OCI-LY1 (cell line): ENCODE data around the gene IRF7.
"Not testable (repeated sequence)": the region's sequence is repeated elsewhere in the genome, so short reads cannot be mapped to it uniquely, and the experiment has no call there.

Experiments used
- H2AFZ ChIP-seq: fragments of 200-600 bp; sonication (generic), shearing (Covaris generic); 2 replicates; pipeline ENCODE4 v1.6.0; 2014; ENCODE audit warnings: antibody characterized with exemption, mild to moderate bottlenecking, low read length
- H3F3A ChIP-seq: fragments of 200-600 bp; sonication (generic), shearing (Covaris generic); 2 replicates; pipeline ENCODE4 v1.6.0; 2014; ENCODE audit warnings: mild to moderate bottlenecking, antibody characterized with exemption, low read length, moderate library complexity; ENCODE audit not compliant: insufficient read depth
- H3K27ac ChIP-seq: fragments of 200-600 bp; sonication (generic); 2 replicates; pipeline ENCODE4 v1.5.1; 2014; ENCODE audit warnings: low read length, mixed run types, mild to moderate bottlenecking, low read depth; ENCODE audit not compliant: poor library complexity, severe bottlenecking
- H3K27me3 ChIP-seq: fragments of 200-600 bp; sonication (generic); 2 replicates; pipeline ENCODE4 v1.6.0; 2014; ENCODE audit warnings: antibody characterized with exemption, mild to moderate bottlenecking, low read length, moderate library complexity; ENCODE audit not compliant: insufficient read depth
- H3K36me3 ChIP-seq: fragments of 200-600 bp; sonication (generic); 2 replicates; pipeline ENCODE4 v1.6.1; 2014; ENCODE audit warnings: mild to moderate bottlenecking, antibody characterized with exemption, low read length, moderate library complexity, mixed read lengths; ENCODE audit not compliant: insufficient read depth
- H3K4me1 ChIP-seq: fragments of 200-600 bp; sonication (generic); 2 replicates; pipeline ENCODE4 v1.5.1; 2014; ENCODE audit warnings: mild to moderate bottlenecking, low read length, moderate library complexity; ENCODE audit not compliant: insufficient read depth, severe bottlenecking
- H3K4me2 ChIP-seq: fragments of 200-600 bp; sonication (generic), shearing (Covaris generic); 2 replicates; pipeline ENCODE4 v1.6.1; 2014; ENCODE audit warnings: low read length
- H3K4me3 ChIP-seq: fragments of 200-600 bp; sonication (generic); 2 replicates; pipeline ENCODE4 v1.5.1; 2014; ENCODE audit warnings: low read length, low read depth, mild to moderate bottlenecking, mixed read lengths; ENCODE audit not compliant: poor library complexity, severe bottlenecking
- H3K79me2 ChIP-seq: fragments of 200-600 bp; shearing (Covaris generic); 2 replicates; pipeline ENCODE4 v1.6.1; 2016; ENCODE audit warnings: mixed run types, low read length, mixed read lengths; ENCODE audit not compliant: insufficient read depth
- H3K9ac ChIP-seq: fragments of 200-600 bp; sonication (generic), shearing (Covaris generic); 2 replicates; pipeline ENCODE4 v1.6.1; 2014; ENCODE audit warnings: mild to moderate bottlenecking, low read length, mixed read lengths
- H3K9me2 ChIP-seq: fragments of 200-600 bp; sonication (generic), shearing (Covaris generic); 2 replicates; pipeline ENCODE4 v1.6.1; 2014; ENCODE audit warnings: low read depth, mild to moderate bottlenecking, low read length, mixed read lengths
- H3K9me3 ChIP-seq: fragments of 200-600 bp; shearing (Covaris generic); 2 replicates; pipeline ENCODE4 v1.6.1; 2014; ENCODE audit warnings: low read length, mixed read lengths
- H4K20me1 ChIP-seq: fragments of 200-600 bp; sonication (generic), shearing (Covaris generic); 2 replicates; pipeline ENCODE4 v1.6.0; 2016; ENCODE audit warnings: mild to moderate bottlenecking, low read length; ENCODE audit not compliant: insufficient read depth
- EZH2 ChIP-seq: fragments of 200-600 bp; sonication (generic), shearing (Covaris generic); IDR thresholded peaks from 2 replicates; pipeline ENCODE4 v1.8.0; 2017; ENCODE audit warnings: borderline replicate concordance, mixed run types, mild to moderate bottlenecking, antibody characterized with exemption, low read length, moderate library complexity, mixed read lengths
- TF ChIP-seq, protein P1 (sequence below): fragments of 200-600 bp; sonication (generic), shearing (Covaris generic); IDR thresholded peaks from 2 replicates; pipeline ENCODE4 v1.5.1; 2017; ENCODE audit warnings: mild to moderate bottlenecking, antibody characterized with exemption, low read length, moderate library complexity, mixed read lengths

Gene IRF7

DNA sequence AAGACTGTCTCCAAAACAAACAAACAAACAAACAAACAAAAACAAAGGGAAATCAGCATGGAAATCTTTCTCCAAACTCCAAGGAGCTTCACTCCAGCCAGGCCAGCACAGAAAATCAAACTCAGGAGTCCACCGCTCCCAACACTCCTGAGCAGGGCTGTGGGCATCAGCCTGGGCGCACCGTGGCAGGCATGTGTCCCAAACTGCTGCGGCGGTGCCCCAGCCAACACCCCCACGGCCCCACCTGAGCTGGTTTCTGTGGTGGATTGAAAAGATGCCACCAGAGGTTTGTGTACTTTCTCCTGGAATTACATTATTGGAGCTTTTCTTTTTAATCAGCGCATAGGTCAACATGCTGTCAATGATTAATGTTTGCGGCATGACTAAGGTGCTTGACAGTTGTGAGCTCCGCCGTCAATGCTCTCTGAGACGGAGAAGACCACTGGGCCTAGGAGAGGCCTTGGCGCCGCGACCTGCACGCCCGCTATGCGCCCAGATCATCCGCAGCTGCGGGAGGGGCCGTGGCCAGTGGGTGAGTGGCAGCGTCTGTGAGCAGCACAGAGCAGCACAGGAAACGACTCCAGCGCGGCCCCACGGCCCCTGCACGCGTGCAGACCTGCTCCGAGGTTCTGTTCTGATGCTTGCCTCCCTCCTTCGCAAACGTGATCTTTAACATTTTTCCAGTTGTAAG is 39.4 kb upstream of the IRF7 start:
- H3K9me3 ChIP-seq = no peaks in the 10 kb centered on the region
- H3K9me2 ChIP-seq = no peaks in the 10 kb centered on the region
- H3K27ac ChIP-seq = no peak overlapping the region
- no peak overlapping the region for H3K4me3 ChIP-seq
- TF ChIP-seq, protein P1, sequence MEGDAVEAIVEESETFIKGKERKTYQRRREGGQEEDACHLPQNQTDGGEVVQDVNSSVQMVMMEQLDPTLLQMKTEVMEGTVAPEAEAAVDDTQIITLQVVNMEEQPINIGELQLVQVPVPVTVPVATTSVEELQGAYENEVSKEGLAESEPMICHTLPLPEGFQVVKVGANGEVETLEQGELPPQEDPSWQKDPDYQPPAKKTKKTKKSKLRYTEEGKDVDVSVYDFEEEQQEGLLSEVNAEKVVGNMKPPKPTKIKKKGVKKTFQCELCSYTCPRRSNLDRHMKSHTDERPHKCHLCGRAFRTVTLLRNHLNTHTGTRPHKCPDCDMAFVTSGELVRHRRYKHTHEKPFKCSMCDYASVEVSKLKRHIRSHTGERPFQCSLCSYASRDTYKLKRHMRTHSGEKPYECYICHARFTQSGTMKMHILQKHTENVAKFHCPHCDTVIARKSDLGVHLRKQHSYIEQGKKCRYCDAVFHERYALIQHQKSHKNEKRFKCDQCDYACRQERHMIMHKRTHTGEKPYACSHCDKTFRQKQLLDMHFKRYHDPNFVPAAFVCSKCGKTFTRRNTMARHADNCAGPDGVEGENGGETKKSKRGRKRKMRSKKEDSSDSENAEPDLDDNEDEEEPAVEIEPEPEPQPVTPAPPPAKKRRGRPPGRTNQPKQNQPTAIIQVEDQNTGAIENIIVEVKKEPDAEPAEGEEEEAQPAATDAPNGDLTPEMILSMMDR = no peak
- TF ChIP-seq EZH2 = no peak
- H2AFZ ChIP-seq = no peak overlapping the region
- no peak overlapping the region for H3K9ac ChIP-seq
- no peaks in the 10 kb centered on the region for H4K20me1 ChIP-seq
- H3K36me3 ChIP-seq = peaks cover 21% of the 10 kb centered on the region; the same call in 1 of the 2 replicates
- H3K79me2 ChIP-seq = no peaks in the 10 kb centered on the region
- peaks cover 7% of the 10 kb centered on the region for H3K4me1 ChIP-seq
- H3K4me2 ChIP-seq = no peak overlapping the region
- H3F3A ChIP-seq = no peaks in the 10 kb centered on the region
- H3K27me3 ChIP-seq = no peaks in the 10 kb centered on the region

DNA sequence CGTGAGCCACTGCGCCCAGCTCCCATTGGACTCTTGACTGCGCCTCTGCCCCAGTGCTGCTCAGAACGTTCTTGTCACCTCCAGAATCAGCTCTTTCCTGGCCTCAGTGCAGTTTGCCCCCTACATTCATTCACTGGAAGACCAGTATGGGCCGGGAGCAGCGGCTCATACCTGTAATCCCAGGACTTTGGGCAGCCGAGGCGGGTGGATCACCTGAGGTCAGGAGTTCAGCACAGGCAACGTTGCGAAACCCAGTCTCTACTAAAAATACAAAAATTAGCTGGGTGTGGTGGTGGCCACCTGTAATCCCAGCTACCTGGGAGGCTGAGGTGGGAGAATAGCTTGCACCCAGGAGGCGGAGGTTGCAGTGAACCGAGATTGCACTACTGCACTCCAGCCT is 38.7 kb upstream of the IRF7 start:
- H3K27me3 ChIP-seq = not testable (repeated sequence)

DNA sequence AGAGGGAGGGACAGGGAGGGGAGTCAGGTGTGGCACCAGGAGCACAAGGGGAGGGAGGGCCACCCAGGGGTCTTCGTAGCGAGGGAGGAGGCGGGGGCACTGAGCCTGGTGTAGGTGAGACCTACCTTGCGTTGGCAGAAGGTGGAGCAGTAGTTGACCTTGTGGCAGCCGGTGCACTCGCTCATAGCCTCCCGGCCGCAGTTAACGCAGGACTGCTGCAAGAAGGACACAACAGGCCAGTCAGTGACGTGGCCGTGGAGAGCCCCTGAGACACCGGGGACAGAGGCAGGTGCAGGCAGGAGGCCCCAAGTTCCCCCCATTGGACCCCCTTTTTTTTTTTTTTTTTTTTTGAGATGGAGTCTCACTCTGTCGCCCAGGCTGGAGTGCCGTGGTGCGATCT is 38.1 kb upstream of the IRF7 start:
- no peaks in the 10 kb centered on the region for H3K9me2 ChIP-seq
- no peaks in the 10 kb centered on the region for H4K20me1 ChIP-seq
- H3K4me2 ChIP-seq = no peak overlapping the region
- no peak overlapping the region for H3K4me3 ChIP-seq
- no peaks in the 10 kb centered on the region for H3F3A ChIP-seq
- H2AFZ ChIP-seq = no peak overlapping the region
- H3K9ac ChIP-seq = no peak overlapping the region
- H3K27ac ChIP-seq = no peak overlapping the region
- TF ChIP-seq, protein P1 = no peak
- no peak for TF ChIP-seq EZH2
- H3K27me3 ChIP-seq = no peaks in the 10 kb centered on the region
- H3K4me1 ChIP-seq = no peaks in the 10 kb centered on the region
- peaks cover 23% of the 10 kb centered on the region for H3K36me3 ChIP-seq
- H3K79me2 ChIP-seq = no peaks in the 10 kb centered on the region
- no peaks in the 10 kb centered on the region for H3K9me3 ChIP-seq

More for the DNA sequence above, 38.7 kb upstream of the IRF7 start:
- H3K9me3 ChIP-seq, H3K4me2 ChIP-seq, H2AFZ ChIP-seq, H3K4me1 ChIP-seq, H3K4me3 ChIP-seq, H4K20me1 ChIP-seq, H3K79me2 ChIP-seq, H3K9me2 ChIP-seq, H3K27ac ChIP-seq, H3K9ac ChIP-seq, H3F3A ChIP-seq: not testable (repeated sequence)
- peaks cover 24% of the 10 kb centered on the region for H3K36me3 ChIP-seq

DNA sequence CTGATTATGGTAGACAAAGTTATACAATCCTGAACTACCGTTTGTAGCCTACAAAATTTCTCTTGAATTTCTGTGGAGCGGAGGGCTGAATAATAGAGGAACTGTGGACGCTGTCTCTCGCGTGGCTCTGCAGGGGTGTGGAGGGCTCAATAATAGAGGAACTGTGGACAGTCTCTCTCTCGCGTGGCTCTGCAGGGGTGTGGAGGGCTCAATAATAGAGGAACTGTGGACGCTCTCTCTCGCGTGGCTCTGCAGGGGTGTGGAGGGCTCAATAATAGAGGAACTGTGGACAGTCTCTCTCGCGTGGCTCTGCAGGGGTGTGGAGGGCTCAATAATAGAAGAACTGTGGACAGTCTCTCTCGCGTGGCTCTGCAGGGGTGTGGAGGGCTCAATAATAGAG is 37.4 kb upstream of the IRF7 start:
- H3K4me2 ChIP-seq, H3K27ac ChIP-seq, H3K27me3 ChIP-seq, H3K9ac ChIP-seq, H2AFZ ChIP-seq, H3K9me2 ChIP-seq, H3K79me2 ChIP-seq, H3K9me3 ChIP-seq, H3K4me3 ChIP-seq, H4K20me1 ChIP-seq, H3K4me1 ChIP-seq, H3F3A ChIP-seq: not testable (repeated sequence)
- peaks cover 19% of the 10 kb centered on the region for H3K36me3 ChIP-seq
